Measurements from ENCODE around the gene GRIPAP1.

The GRIPAP1 gene

GRCh38 chrX:49029876-49030275 lies 27.8 kb upstream of the GRIPAP1 start:
- TF ChIP-seq POLR2A (IDR thresholded peaks at IDR 0.05; ENCODE audit: extremely low read depth, insufficient read length) (no peak), MAX (IDR thresholded peaks at IDR 0.05; ENCODE audit: low read depth, low read length) (no peak), MYC (IDR thresholded peaks at IDR 0.05; ENCODE audit: low read depth, low read length) (no peak), CTCF (IDR thresholded peaks at IDR 0.05; ENCODE audit: low read depth, low read length) (no peak)
- DNase-seq (ENCODE audit: low read depth), result no peak
- H3K4me3 ChIP-seq (ENCODE audit: low read depth, low read length), result no peak overlapping the region

- no peak for DNase-seq (ENCODE audit: low read depth)
- no peak for TF ChIP-seq POLR2A (IDR thresholded peaks at IDR 0.05; ENCODE audit: extremely low read depth, insufficient read length)
- TF ChIP-seq MYC (IDR thresholded peaks at IDR 0.05; ENCODE audit: low read depth, low read length), result no peak
- TF ChIP-seq MAX (IDR thresholded peaks at IDR 0.05; ENCODE audit: low read depth, low read length), result no peak
- TF ChIP-seq CTCF (IDR thresholded peaks at IDR 0.05; ENCODE audit: low read depth, low read length), result no peak
Measured at GRCh38 chrX:49019599-49020249, 17.7 kb upstream of the GRIPAP1 start.

GRCh38 chrX:49019050-49019449 lies 17.0 kb upstream of the GRIPAP1 start:
- TF ChIP-seq POLR2A (IDR thresholded peaks at IDR 0.05; ENCODE audit: extremely low read depth, insufficient read length), result no peak
- no peak for TF ChIP-seq MYC (IDR thresholded peaks at IDR 0.05; ENCODE audit: low read depth, low read length)
- no peak for TF ChIP-seq CTCF (IDR thresholded peaks at IDR 0.05; ENCODE audit: low read depth, low read length)
- no peak for TF ChIP-seq MAX (IDR thresholded peaks at IDR 0.05; ENCODE audit: low read depth, low read length)
- no peak overlapping the region for H3K4me3 ChIP-seq (ENCODE audit: low read depth, low read length)

More at GRCh38 chrX:49019599-49020249, 17.7 kb upstream of the GRIPAP1 start:
- H3K4me3 ChIP-seq (ENCODE audit: low read depth, low read length), result no peak overlapping the region

GRCh38 chrX:49003696-49004095 lies 1.6 kb upstream of the GRIPAP1 start:
- no peak for DNase-seq (ENCODE audit: low read depth)
- no peak for TF ChIP-seq CTCF (IDR thresholded peaks at IDR 0.05; ENCODE audit: low read depth, low read length)
- TF ChIP-seq MAX (IDR thresholded peaks at IDR 0.05; ENCODE audit: low read depth, low read length), result no peak
- no peak for TF ChIP-seq MYC (IDR thresholded peaks at IDR 0.05; ENCODE audit: low read depth, low read length)
- no peak for TF ChIP-seq POLR2A (IDR thresholded peaks at IDR 0.05; ENCODE audit: extremely low read depth, insufficient read length)
- no peak overlapping the region for H3K4me3 ChIP-seq (ENCODE audit: low read depth, low read length)

More at GRCh38 chrX:49019050-49019449, 17.0 kb upstream of the GRIPAP1 start:
- DNase-seq (ENCODE audit: low read depth), result no peak

GRCh38 chrX:49001521-49002090 lies 458 bp downstream of the GRIPAP1 start:
- no peak; the same call in 1 of the 2 replicates for TF ChIP-seq MYC (IDR thresholded peaks at IDR 0.05; ENCODE audit: low read depth, low read length)
- no peak; the same call in 1 of the 2 replicates for TF ChIP-seq MAX (IDR thresholded peaks at IDR 0.05; ENCODE audit: low read depth, low read length)
- TF ChIP-seq CTCF (IDR thresholded peaks at IDR 0.05; ENCODE audit: low read depth, low read length), result no peak
- no peak for TF ChIP-seq POLR2A (IDR thresholded peaks at IDR 0.05; ENCODE audit: extremely low read depth, insufficient read length)
- DNase-seq (ENCODE audit: low read depth), result peak; percentile 76
- H3K4me3 ChIP-seq (ENCODE audit: low read depth, low read length), result peak overlapping the region; percentile 97
